IMR-90 (cell line): ENCODE measurements around the gene SERPINA6. TPM values are rescaled to one million over a fixed set of nuclear protein-coding genes. Genes with fewer than 3 reads are reported as not detected.

Source experiments
- ATAC-seq: fragments of 200-7000 bp; cut with Tn5 transposase; 2 replicates; pipeline ENCODE4 v1.9.1; 2020; ENCODE audit warnings: low read depth, mild to moderate bottlenecking, moderate library complexity
- BruUV-seq: library from RNA; stranded (reverse); fragments of 400-500 nt; replicated peaks from 2 replicates; lab custom pipeline; 2021; lab: Mats Ljungman, UMichigan
- CTCF ChIA-PET: fragments of 300-600 bp; formaldehyde crosslinking; extraction: SDS; loops from one replicate; lab custom pipeline; 2021; ENCODE audit warnings: antibody characterized with exemption; lab: Yijun Ruan, JAX
- POLR2A ChIA-PET: fragments of 300-600 bp; sonication (Branson Sonifier 250); formaldehyde crosslinking; loops from one replicate; lab custom pipeline; 2022; ENCODE audit warnings: antibody characterized with exemption; ENCODE audit not compliant: unreplicated experiment; lab: Charles Lee
- DNase-seq: peaks from one replicate; pipeline ENCODE4 v3.0.0; 2013
- H2AFZ ChIP-seq: replicated peaks from 2 replicates; pipeline ENCODE3; 2013; ENCODE audit warnings: low read length, mild to moderate bottlenecking; ENCODE audit not compliant: poor library complexity
- H2AK5ac ChIP-seq: 2 replicates; pipeline ENCODE4 v1.6.1; 2013; ENCODE audit warnings: low read depth, low read length, inconsistent platforms
- H2AK9ac ChIP-seq: replicated peaks from 2 replicates; pipeline ENCODE3; 2013; ENCODE audit warnings: mild to moderate bottlenecking, low read depth, low read length, moderate library complexity; ENCODE audit not compliant: poor library complexity
- H2BK120ac ChIP-seq: 2 replicates; pipeline ENCODE4 v1.6.1; 2013; ENCODE audit warnings: low read depth, low read length, inconsistent platforms
- H2BK15ac ChIP-seq: 3 replicates; pipeline ENCODE4 v1.6.1; 2013; ENCODE audit warnings: low read depth, low read length, inconsistent platforms
- H2BK20ac ChIP-seq: 2 replicates; pipeline ENCODE4 v1.6.1; 2013; ENCODE audit warnings: low read depth, mild to moderate bottlenecking, inconsistent platforms, low read length, moderate library complexity
- H2BK5ac ChIP-seq: 2 replicates; pipeline ENCODE4 v1.6.1; 2013; ENCODE audit warnings: mild to moderate bottlenecking, low read depth, low read length, inconsistent platforms; ENCODE audit not compliant: poor library complexity, severe bottlenecking
- H3K14ac ChIP-seq: replicated peaks from 2 replicates; pipeline ENCODE4 v1.6.1; 2013; ENCODE audit warnings: low read depth, low read length, inconsistent platforms
- H3K18ac ChIP-seq: 2 replicates; pipeline ENCODE4 v1.6.1; 2013; ENCODE audit warnings: low read depth, low read length, control low read depth
- H3K23ac ChIP-seq: 2 replicates; pipeline ENCODE4 v1.6.1; 2013; ENCODE audit warnings: low read depth, low read length, inconsistent platforms
- H3K27ac ChIP-seq: 2 replicates; pipeline ENCODE4 v1.5.1; 2013; ENCODE audit warnings: mild to moderate bottlenecking, control low read depth, low read length; ENCODE audit not compliant: insufficient read depth
- H3K27me3 ChIP-seq: 2 replicates; pipeline ENCODE4 v1.6.1; 2013; ENCODE audit warnings: low read length; ENCODE audit not compliant: control insufficient read depth, insufficient read depth
- H3K36me3 ChIP-seq: 2 replicates; pipeline ENCODE4 v1.6.1; 2013; ENCODE audit warnings: low read length, mixed read lengths; ENCODE audit not compliant: control insufficient read depth, insufficient read depth
- H3K4ac ChIP-seq: 2 replicates; pipeline ENCODE4 v1.6.1; 2013; ENCODE audit warnings: low read depth, low read length, inconsistent platforms
- H3K4me1 ChIP-seq: 2 replicates; pipeline ENCODE4 v1.6.1; 2013; ENCODE audit warnings: low read length, mixed read lengths; ENCODE audit not compliant: control insufficient read depth, insufficient read depth
- H3K4me2 ChIP-seq: 2 replicates; pipeline ENCODE4 v1.6.1; 2013; ENCODE audit warnings: low read depth, mild to moderate bottlenecking, control low read depth, low read length, moderate library complexity
- H3K4me3 ChIP-seq: 2 replicates; pipeline ENCODE4 v1.5.1; 2013; ENCODE audit warnings: low read depth, mild to moderate bottlenecking, control low read depth, low read length, moderate library complexity; ENCODE audit not compliant: insufficient read depth
- H3K56ac ChIP-seq: 2 replicates; pipeline ENCODE4 v1.6.1; 2013; ENCODE audit warnings: low read length, inconsistent platforms; ENCODE audit not compliant: insufficient read depth; ENCODE audit errors: extremely low read depth
- H3K79me1 ChIP-seq, 2 experiments: 2 replicates each; pipeline ENCODE4 v1.6.1; 2013; ENCODE audit warnings: low read length in 2 of 2, inconsistent platforms in 1 of 2, low read depth in 1 of 2
- H3K9ac ChIP-seq: 2 replicates; pipeline ENCODE4 v1.6.1; 2013; ENCODE audit warnings: low read depth, low read length, control low read depth
- H3K9me1 ChIP-seq: 2 replicates; pipeline ENCODE4 v1.6.1; 2013; ENCODE audit warnings: low read length, inconsistent platforms; ENCODE audit not compliant: insufficient read depth
- H3K9me3 ChIP-seq: 2 replicates; pipeline ENCODE4 v1.6.1; 2013; ENCODE audit warnings: low read length; ENCODE audit not compliant: control insufficient read depth, insufficient read depth
- H4K20me1 ChIP-seq: 2 replicates; pipeline ENCODE4 v1.6.1; 2013; ENCODE audit warnings: low read length, inconsistent platforms; ENCODE audit not compliant: insufficient read depth
- H4K5ac ChIP-seq: 2 replicates; pipeline ENCODE4 v1.6.1; 2013; ENCODE audit warnings: mild to moderate bottlenecking, low read depth, low read length, control low read depth
- H4K8ac ChIP-seq, 2 experiments: 2 replicates each; pipeline ENCODE4 v1.6.1; 2013; ENCODE audit warnings: low read depth in 2 of 2, low read length in 2 of 2, control low read depth in 1 of 2, inconsistent platforms in 1 of 2
- H4K91ac ChIP-seq: 2 replicates; pipeline ENCODE4 v1.6.1; 2013; ENCODE audit warnings: low read depth, low read length, inconsistent platforms; ENCODE audit not compliant: insufficient read depth
- CHD1 ChIP-seq: IDR thresholded peaks from 2 replicates; pipeline ENCODE4 v1.6.1; 2012; ENCODE audit warnings: low read depth, low read length, improper control_type of control experiment
- FOS ChIP-seq: fragments of 150-350 bp; IDR thresholded peaks from 2 replicates; pipeline ENCODE4 v1.6.1; 2016; ENCODE audit warnings: low read depth, low read length
- MAFK ChIP-seq: IDR thresholded peaks from 2 replicates; pipeline ENCODE4 v1.6.1; 2012; ENCODE audit warnings: low read depth, low read length, improper control_type of control experiment
- POLR2A ChIP-seq: IDR thresholded peaks from 2 replicates; pipeline ENCODE4 v1.6.1; 2012; ENCODE audit warnings: mild to moderate bottlenecking, low read depth, low read length
- RCOR1 ChIP-seq: IDR thresholded peaks from 2 replicates; pipeline ENCODE4 v1.6.1; 2012; ENCODE audit warnings: mild to moderate bottlenecking, low read length, improper control_type of control experiment; ENCODE audit not compliant: insufficient replicate concordance
- WGBS, 2 experiments: methylation state at CpG; one replicate each; pipeline versions ENCODE4 v1.1.5 to v1.1.7; 2013; ENCODE audit warnings: missing lambda C conversion rate in 2 of 2; ENCODE audit not compliant: insufficient read length in 1 of 2; ENCODE audit errors: extremely low coverage in 2 of 2; 5-methylcytosine and 5-hydroxymethylcytosine counted together
- dilution Hi-C: fragments of 300-500 bp; cut with HindIII; formaldehyde crosslinking; loops from one replicate; pipeline ENCODE4 v1.14.3; 2018; ENCODE audit warnings: low sequenced_read_pairs; ENCODE audit not compliant: unreplicated experiment
- in situ Hi-C: fragments of 300-500 bp; cut with MboI; formaldehyde crosslinking; loops from 3 replicates; pipeline ENCODE4 v1.14.3; 2019; ENCODE audit warnings: low sequenced_read_pairs, inconsistent platforms, mixed read lengths
- intact Hi-C: fragments of 100-400 bp; cut with micrococcal nuclease; formaldehyde crosslinking; loops from 2 replicates; pipeline ENCODE4 v1.10.0; 2022
- polyA plus RNA-seq, 3 experiments: library from polyadenylated mRNA; depleted of rRNA; stranded (reverse); fragments of >200 nt; gene quantifications; 2 replicates each; pipeline ENCODE4 v1.2.3, GENCODE V29; 2012; ENCODE audit warnings: low replicate concordance in 1 of 3
- total RNA-seq: library from RNA; depleted of rRNA; stranded (reverse); fragments of >200 nt; gene quantifications from 2 replicates; pipeline ENCODE4 v1.2.3, GENCODE V29; 2012
- TF ChIP-seq, protein P1 (sequence below): fragments of 150-350 bp; IDR thresholded peaks from 2 replicates; pipeline ENCODE4 v1.6.1; 2017; ENCODE audit warnings: mild to moderate bottlenecking, antibody characterized with exemption, low read length, low read depth
- TF ChIP-seq, protein P2 (sequence below): fragments of 150-350 bp; IDR thresholded peaks from 2 replicates; pipeline ENCODE4 v1.6.1; 2016; ENCODE audit warnings: low read depth, mild to moderate bottlenecking, low read length, moderate library complexity, borderline replicate concordance

SERPINA6 gene
- total and polyA plus RNA-seq, 2 of the 4 experiments (the other 2 are of a cell fraction): not detected

DNA sequence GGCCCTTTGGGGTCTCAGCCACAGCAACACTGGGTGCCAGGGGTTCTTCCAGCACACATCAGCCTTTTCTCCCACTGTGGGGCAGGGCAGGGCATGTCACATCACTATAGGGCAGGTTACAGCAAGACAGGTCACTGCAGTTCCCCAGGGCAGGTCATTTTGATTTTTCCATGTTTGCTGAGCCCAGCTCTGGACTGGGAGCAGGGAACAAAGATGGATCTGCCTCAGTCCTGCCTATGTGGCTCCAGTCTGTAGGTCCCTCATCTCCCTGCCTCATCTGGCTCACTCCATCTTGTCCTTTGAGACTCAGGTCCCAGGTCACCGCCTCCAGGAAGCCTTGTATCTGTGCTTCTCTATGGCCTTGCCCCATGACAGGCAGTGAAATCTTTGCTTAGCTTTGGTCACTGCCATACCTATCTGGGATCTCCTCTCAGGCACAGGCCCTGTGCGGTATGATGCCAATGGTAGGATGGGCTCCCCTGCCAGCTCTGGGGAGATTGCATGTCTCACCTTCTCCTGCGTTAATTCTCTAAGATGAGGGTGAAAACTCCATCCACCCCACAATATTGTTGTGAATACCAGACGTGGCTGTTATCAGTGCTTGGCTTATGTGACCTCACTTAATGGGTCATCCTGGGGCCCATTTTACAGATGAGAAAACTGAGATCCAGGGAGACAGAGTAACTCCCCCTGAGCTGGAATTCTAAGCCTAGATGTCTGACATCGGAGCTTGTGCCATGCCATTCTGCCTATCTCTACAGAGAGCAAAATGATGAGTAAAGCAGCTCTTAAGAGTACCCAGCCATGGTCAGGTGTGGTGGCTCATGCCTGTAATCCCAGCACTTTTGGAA, 1.5 kb downstream of the SERPINA6 start (continued):
- TF ChIP-seq FOS: no peak

DNA sequence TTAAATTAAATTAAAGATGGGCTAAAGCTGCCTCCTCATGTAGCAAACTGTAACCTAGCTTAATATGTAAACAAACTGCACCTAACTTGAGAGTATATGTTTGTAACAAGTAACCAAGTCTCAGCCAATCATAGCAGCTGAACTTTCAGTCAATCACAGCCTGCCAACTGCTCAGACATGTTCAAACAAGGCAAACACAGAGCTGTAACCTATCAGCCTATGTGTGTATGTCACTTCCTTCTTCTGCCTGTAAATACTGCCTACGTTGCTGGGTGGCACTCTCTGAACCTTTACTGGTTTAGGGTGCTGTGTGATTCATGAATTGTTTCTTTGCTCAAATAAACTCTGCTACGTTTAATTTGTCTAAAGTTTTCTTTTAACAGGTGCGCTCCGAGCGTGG, 2.9 kb downstream of the SERPINA6 start:
- no TSS peak for BruUV-seq
- Histone ChIP-seq H3K27me3 (no peaks in the 10 kb centered on the region), H3K9me3 (no peaks in the 10 kb centered on the region; the same call in 1 of the 2 replicates), H4K91ac (no peak overlapping the region), H3K4me1 (no peaks in the 10 kb centered on the region; the same call in 1 of the 2 replicates), H3K14ac (no peak overlapping the region), H2AK5ac (no peak overlapping the region), H3K4ac (no peak overlapping the region), H3K9me1 (no peaks in the 10 kb centered on the region), H3K4me2 (no peak overlapping the region), H4K8ac (no peak overlapping the region), H3K79me1 (no peaks in the 10 kb centered on the region), H2BK120ac (no peak overlapping the region), H3K56ac (no peak overlapping the region), H3K23ac (no peak overlapping the region), H3K4me3 (no peak overlapping the region), H2AK9ac (no peak overlapping the region), H2BK15ac (no peak overlapping the region), H2BK5ac (no peak overlapping the region), H3K18ac (no peak overlapping the region), H3K27ac (no peak overlapping the region), H3K9ac (no peak overlapping the region), H3K36me3 (no peaks in the 10 kb centered on the region), H2AFZ (no peak overlapping the region), H2BK20ac (no peak overlapping the region), H4K20me1 (no peaks in the 10 kb centered on the region), H4K5ac (no peak overlapping the region)
- intact Hi-C loops: no loop called here
- TF ChIP-seq POLR2A (no peak), RCOR1 (no peak), MAFK (no peak), CHD1 (no peak)
- TF ChIP-seq, protein P1, sequence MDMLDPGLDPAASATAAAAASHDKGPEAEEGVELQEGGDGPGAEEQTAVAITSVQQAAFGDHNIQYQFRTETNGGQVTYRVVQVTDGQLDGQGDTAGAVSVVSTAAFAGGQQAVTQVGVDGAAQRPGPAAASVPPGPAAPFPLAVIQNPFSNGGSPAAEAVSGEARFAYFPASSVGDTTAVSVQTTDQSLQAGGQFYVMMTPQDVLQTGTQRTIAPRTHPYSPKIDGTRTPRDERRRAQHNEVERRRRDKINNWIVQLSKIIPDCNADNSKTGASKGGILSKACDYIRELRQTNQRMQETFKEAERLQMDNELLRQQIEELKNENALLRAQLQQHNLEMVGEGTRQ: no peak
- TF ChIP-seq, protein P2, sequence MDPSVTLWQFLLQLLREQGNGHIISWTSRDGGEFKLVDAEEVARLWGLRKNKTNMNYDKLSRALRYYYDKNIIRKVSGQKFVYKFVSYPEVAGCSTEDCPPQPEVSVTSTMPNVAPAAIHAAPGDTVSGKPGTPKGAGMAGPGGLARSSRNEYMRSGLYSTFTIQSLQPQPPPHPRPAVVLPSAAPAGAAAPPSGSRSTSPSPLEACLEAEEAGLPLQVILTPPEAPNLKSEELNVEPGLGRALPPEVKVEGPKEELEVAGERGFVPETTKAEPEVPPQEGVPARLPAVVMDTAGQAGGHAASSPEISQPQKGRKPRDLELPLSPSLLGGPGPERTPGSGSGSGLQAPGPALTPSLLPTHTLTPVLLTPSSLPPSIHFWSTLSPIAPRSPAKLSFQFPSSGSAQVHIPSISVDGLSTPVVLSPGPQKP: no peak
- ChIA-PET POLR2A (no interaction called here), CTCF (no interaction called here)
- dilution Hi-C loops: no loop called here
- DNase-seq: no peak
- WGBS, 2 experiments: 66% methylated on average over 4 of the region's 5 CpGs; no CpG with 5 or more reads in 1 of the 2 experiments
- ATAC-seq: no peak
- in situ Hi-C loops: no loop called here
